Bronchial epithelial cell (primary cell): ENCODE measurements around the gene FBLN5. TPM values are rescaled to one million over a fixed set of nuclear protein-coding genes. Genes with fewer than 3 reads are reported as not detected.
"Not testable (repeated sequence)": the region's sequence is repeated elsewhere in the genome, so short reads cannot be mapped to it uniquely, and the experiment has no call there.

Experiments
- DNase-seq: peaks from one replicate; pipeline ENCODE4 v3.0.0-alpha.2; 2010; ENCODE audit warnings: low read depth
- FAIRE-seq: peaks from 2 replicates; lab custom pipeline; 2011; peaks lifted over from hg19 to GRCh38; lab: Jason Lieb, UNC
- H3K27me3 ChIP-seq: 2 replicates; pipeline ENCODE4 v1.5.1; 2011; ENCODE audit warnings: low read length; ENCODE audit not compliant: control insufficient read depth, insufficient read depth
- H3K36me3 ChIP-seq: 2 replicates; pipeline ENCODE4 v1.5.1; 2011; ENCODE audit warnings: low read length; ENCODE audit not compliant: control insufficient read depth, insufficient read depth
- H3K4me3 ChIP-seq: 2 replicates; pipeline ENCODE4 v1.5.1; 2011; ENCODE audit warnings: mild to moderate bottlenecking, low read depth, low read length, control low read depth
- total RNA-seq: library from RNA; depleted of rRNA; stranded (reverse); fragments of >200 nt; gene quantifications from 2 replicates; pipeline ENCODE4 v1.2.1, GENCODE V29; 2014
- TF ChIP-seq, protein P1 (sequence below): IDR thresholded peaks from 2 replicates; pipeline ENCODE4 v1.5.1; 2011; ENCODE audit warnings: mild to moderate bottlenecking, moderate library complexity, low read length, control low read depth, inconsistent platforms; ENCODE audit not compliant: insufficient read depth, severe bottlenecking

Gene FBLN5
- total RNA-seq, 1 donor from 2014 or later: 0.26 TPM

DNA sequence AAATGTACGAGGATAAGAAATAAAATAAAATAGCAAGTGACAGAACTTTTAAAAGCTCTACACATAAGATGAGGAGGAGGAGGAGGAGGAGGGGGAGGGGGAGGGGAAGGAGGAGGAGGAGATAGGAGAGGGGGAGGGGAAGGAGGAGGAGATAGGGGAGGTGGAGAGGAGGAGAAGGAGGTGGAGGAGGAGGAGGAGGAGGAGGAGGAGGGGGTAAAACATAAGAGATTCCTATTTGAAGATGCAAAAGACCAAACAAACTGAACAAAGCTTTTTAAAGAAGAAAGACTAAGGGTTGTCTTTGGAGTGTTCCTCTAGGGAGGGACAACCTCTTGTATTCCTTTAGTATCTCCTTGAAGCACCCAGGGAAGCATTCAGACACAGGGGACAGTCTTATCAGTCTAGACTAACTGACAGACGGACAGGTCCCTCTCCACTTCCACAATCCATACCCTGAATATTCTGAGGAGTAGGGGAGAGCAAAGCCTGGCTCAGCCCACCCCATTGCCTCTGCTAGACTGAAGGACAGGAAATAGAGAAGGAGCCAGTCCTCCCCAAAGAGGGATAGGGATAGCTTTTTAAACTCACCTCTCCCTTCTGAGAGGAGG lies 93.1 kb downstream of the FBLN5 start:
- TF ChIP-seq, protein P1, sequence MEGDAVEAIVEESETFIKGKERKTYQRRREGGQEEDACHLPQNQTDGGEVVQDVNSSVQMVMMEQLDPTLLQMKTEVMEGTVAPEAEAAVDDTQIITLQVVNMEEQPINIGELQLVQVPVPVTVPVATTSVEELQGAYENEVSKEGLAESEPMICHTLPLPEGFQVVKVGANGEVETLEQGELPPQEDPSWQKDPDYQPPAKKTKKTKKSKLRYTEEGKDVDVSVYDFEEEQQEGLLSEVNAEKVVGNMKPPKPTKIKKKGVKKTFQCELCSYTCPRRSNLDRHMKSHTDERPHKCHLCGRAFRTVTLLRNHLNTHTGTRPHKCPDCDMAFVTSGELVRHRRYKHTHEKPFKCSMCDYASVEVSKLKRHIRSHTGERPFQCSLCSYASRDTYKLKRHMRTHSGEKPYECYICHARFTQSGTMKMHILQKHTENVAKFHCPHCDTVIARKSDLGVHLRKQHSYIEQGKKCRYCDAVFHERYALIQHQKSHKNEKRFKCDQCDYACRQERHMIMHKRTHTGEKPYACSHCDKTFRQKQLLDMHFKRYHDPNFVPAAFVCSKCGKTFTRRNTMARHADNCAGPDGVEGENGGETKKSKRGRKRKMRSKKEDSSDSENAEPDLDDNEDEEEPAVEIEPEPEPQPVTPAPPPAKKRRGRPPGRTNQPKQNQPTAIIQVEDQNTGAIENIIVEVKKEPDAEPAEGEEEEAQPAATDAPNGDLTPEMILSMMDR: no peak
- Histone ChIP-seq H3K4me3 (no peak overlapping the region), H3K36me3 (no peaks in the 10 kb centered on the region), H3K27me3 (peaks cover 2% of the 10 kb centered on the region)
- DNase-seq: no peak
- no peak for FAIRE-seq

DNA sequence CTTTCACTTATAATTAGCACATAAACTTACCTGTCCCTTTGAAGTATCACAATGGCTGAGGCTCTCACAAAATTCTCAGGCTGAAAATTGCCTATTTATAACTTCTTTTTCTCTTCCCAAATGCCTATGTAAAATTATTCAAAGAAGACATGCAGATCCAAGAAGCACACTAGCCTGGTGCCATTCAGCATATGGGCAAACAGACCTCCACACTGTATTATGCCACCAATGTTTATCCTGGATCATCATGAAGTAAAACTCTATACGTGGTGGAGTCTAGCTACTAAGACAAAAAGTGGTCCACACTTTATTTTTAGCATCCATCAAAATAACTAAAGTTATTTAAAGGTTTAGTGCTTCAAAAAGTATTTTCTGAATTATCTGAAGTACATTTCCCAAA lies 95.9 kb downstream of the FBLN5 start:
- FAIRE-seq (no peak), DNase-seq (no peak)
- TF ChIP-seq, protein P1: no peak
- Histone ChIP-seq H3K27me3 (peaks cover 3% of the 10 kb centered on the region), H3K4me3 (no peak overlapping the region), H3K36me3 (no peaks in the 10 kb centered on the region)

DNA sequence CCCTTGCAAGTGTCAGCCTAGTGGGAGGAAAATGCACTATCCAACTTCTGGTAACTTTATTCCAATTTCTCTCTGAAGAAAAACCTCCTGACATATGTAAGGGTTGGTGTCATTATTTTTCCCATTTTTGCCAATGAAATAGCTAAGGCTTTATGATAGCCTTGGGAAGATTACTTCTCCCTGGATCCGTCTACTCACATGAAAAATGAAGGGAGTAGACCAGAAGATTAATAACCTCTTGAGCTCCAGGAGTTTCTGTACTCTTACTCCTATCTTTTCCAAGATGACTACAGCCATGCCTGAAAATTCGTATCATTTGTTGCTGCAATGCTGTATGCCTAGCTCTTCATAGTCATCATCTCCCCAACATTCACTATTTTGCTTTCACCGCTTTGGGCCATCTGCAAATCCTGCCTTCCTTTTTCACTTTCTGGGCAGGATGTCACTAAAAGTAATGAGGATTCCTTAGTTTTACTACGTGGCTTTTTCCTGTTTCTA lies 98.9 kb downstream of the FBLN5 start:
- TF ChIP-seq, protein P1: no peak
- no peaks in the 10 kb centered on the region for H3K36me3 ChIP-seq
- no peak overlapping the region for H3K4me3 ChIP-seq
- DNase-seq (no peak), FAIRE-seq (no peak)
- peaks cover 2% of the 10 kb centered on the region for H3K27me3 ChIP-seq

DNA sequence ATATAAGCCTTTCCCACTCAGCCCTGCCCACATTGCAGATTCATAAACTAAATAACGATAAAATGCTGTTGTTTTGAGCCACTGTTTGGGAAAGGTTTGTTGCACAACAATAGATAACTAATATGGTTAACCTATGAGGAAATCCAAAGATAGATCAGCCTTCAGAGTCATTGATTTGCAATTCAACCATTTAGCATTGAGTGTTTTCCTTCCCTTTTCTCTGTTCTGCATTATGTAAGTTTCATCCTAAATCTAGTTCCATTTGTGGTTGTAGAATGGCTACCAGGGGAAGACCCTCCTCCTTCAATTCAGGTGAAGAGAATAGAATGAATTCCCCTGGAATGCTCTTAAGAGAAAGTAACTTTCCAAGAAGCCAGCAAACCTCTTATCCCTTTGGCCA lies 99.8 kb downstream of the FBLN5 start:
- no peak overlapping the region for H3K4me3 ChIP-seq
- peaks cover 2% of the 10 kb centered on the region for H3K27me3 ChIP-seq
- H3K36me3 ChIP-seq: no peaks in the 10 kb centered on the region
- no peak for DNase-seq
- TF ChIP-seq, protein P1: no peak
- FAIRE-seq: no peak

DNA sequence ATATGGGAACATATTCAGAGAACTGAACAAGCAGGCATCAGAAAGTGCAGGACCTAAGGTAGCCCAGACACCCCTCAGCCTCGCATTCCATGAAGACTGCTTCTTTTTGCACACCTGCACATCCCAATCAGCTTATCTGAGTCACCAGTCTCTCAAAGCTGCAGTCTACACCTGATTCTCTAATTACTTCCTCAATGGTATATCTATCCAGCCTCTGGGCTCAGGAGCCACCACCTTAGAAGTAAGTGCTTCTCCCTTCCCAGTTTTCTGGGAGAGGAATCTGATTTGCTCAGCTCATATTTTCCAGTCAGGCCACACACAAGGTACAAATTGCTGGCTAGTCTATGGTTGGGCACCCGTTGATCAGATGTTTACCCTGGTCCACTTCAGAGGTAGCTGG lies 101.8 kb downstream of the FBLN5 start:
- no peak for FAIRE-seq
- TF ChIP-seq, protein P1: no peak
- no peak for DNase-seq
- Histone ChIP-seq H3K27me3 (peaks cover 2% of the 10 kb centered on the region), H3K4me3 (no peak overlapping the region), H3K36me3 (no peaks in the 10 kb centered on the region)

DNA sequence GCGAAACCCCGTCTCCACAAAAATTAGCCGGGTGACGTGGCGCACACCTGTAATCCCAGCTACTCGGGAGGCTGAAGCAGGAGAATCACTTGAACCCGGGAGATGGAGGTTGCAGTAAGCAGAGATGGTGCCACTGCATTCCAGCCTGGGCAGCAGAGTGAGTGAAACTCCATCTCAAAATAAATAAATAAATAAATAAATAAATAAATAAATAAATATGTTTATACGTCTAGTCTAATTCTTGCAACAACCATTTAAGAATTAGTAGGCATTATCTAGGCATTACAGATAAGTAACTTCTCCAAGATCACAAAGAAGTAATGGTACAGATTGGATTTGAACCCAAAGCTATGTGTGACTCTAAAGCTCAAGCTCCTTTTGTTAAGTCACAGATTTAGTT lies 102.4 kb downstream of the FBLN5 start:
- H3K36me3 ChIP-seq, DNase-seq, H3K27me3 ChIP-seq, FAIRE-seq, H3K4me3 ChIP-seq: not testable (repeated sequence)
